CD14-positive monocyte (primary cell): ENCODE measurements around the gene ATP11A. TPM values are rescaled to one million over a fixed set of nuclear protein-coding genes. Genes with fewer than 3 reads are reported as not detected.

Experiments used
- DNase-seq, 3 donors: peaks; one replicate each; pipeline ENCODE4 v3.0.0-alpha.2; 2011 to 2022
- H2AFZ ChIP-seq: 2 replicates; pipeline ENCODE4 v1.6.0; 2012; ENCODE audit warnings: mild to moderate bottlenecking, low read depth, low read length, inconsistent platforms; ENCODE audit not compliant: insufficient read depth, poor library complexity, severe bottlenecking
- H3K27ac ChIP-seq, 2 donors: 1 replicate in 1 of 2; 2 replicates in 1 of 2; pipeline ENCODE4 v1.5.1; 2012 to 2013; ENCODE audit warnings: low read length in 2 of 2, control low read depth in 1 of 2, inconsistent platforms in 1 of 2, low read depth in 1 of 2, mild to moderate bottlenecking in 1 of 2
- H3K27me3 ChIP-seq, 2 donors: one replicate each; pipeline versions ENCODE4 v1.6.0 to v1.6.1; 2011 to 2013; ENCODE audit warnings: low read length in 2 of 2; ENCODE audit not compliant: control insufficient read depth in 2 of 2, insufficient read depth in 2 of 2
- H3K36me3 ChIP-seq, 2 donors: replicated peaks in 1 of 2; 1 replicate in 1 of 2; 2 replicates in 1 of 2; pipeline versions ENCODE4 v1.5.1 to v1.6.1; 2012 to 2013; ENCODE audit warnings: low read length in 2 of 2, control low read depth in 1 of 2, inconsistent platforms in 1 of 2, mild to moderate bottlenecking in 1 of 2; ENCODE audit not compliant: insufficient read depth in 2 of 2, control insufficient read depth in 1 of 2
- H3K4me1 ChIP-seq, 2 donors: 1 replicate in 1 of 2; 2 replicates in 1 of 2; pipeline versions ENCODE4 v1.5.1 to v1.6.1; 2012 to 2013; ENCODE audit warnings: low read length in 2 of 2, control low read depth in 1 of 2, inconsistent platforms in 1 of 2, mild to moderate bottlenecking in 1 of 2, moderate library complexity in 1 of 2; ENCODE audit not compliant: insufficient read depth in 2 of 2, control insufficient read depth in 1 of 2
- H3K4me2 ChIP-seq: replicated peaks from 2 replicates; pipeline ENCODE3; 2012; ENCODE audit warnings: low read length, moderate library complexity, mild to moderate bottlenecking; ENCODE audit not compliant: poor library complexity, severe bottlenecking; ENCODE audit errors: extremely low read depth
- H3K4me3 ChIP-seq, 3 experiments: fragments of 200-600 bp in 1 of 3; sonication (generic) in 1 of 3; replicated peaks in 1 of 3; 1 replicate in 2 of 3; 2 replicates in 1 of 3; pipeline ENCODE4 v1.5.1; 2011 to 2013; ENCODE audit warnings: low read length in 3 of 3, mild to moderate bottlenecking in 3 of 3, control low read depth in 2 of 3, low read depth in 2 of 3, inconsistent platforms in 1 of 3, moderate library complexity in 1 of 3
- H3K79me2 ChIP-seq: 2 replicates; pipeline ENCODE4 v1.6.0; 2012; ENCODE audit warnings: mild to moderate bottlenecking, control low read depth, inconsistent platforms, low read length, moderate library complexity; ENCODE audit not compliant: insufficient read depth
- H3K9ac ChIP-seq: 2 replicates; pipeline ENCODE4 v1.6.0; 2017; ENCODE audit warnings: low read length, mild to moderate bottlenecking; ENCODE audit not compliant: insufficient read depth, poor library complexity, severe bottlenecking
- H3K9me3 ChIP-seq, 2 donors: replicated peaks in 1 of 2; 1 replicate in 1 of 2; 2 replicates in 1 of 2; pipeline versions ENCODE4 v1.5.1 to v1.6.1; 2012 to 2013; ENCODE audit warnings: low read length in 2 of 2, control low read depth in 1 of 2; ENCODE audit not compliant: control insufficient read depth in 1 of 2, insufficient read depth in 1 of 2
- H4K20me1 ChIP-seq: 2 replicates; pipeline ENCODE4 v1.6.0; 2012; ENCODE audit warnings: mild to moderate bottlenecking, low read length, control low read depth, moderate library complexity; ENCODE audit not compliant: insufficient read depth
- H3K27ac Mint-ChIP-seq, 7 donors: one replicate each; pipeline ENCODE4 v1.8.0; 2020; ENCODE audit warnings: mild to moderate bottlenecking in 7 of 7, mixed read lengths in 7 of 7, moderate library complexity in 6 of 7, inconsistent platforms in 2 of 7
- H3K27me3 Mint-ChIP-seq, 3 donors: one replicate each; pipeline ENCODE4 v1.8.0; 2021 to 2022; ENCODE audit warnings: low read depth in 3 of 3, mild to moderate bottlenecking in 3 of 3, mixed read lengths in 3 of 3, moderate library complexity in 3 of 3, inconsistent platforms in 1 of 3
- H3K36me3 Mint-ChIP-seq, 2 donors: one replicate each; pipeline ENCODE4 v1.8.0; 2020; ENCODE audit warnings: mixed read lengths in 2 of 2, inconsistent platforms in 1 of 2, mild to moderate bottlenecking in 1 of 2
- H3K4me1 Mint-ChIP-seq: one replicate; pipeline ENCODE4 v1.8.0; 2020; ENCODE audit warnings: mild to moderate bottlenecking, mixed read lengths
- H3K4me3 Mint-ChIP-seq, 2 donors: one replicate each; pipeline ENCODE4 v1.8.0; 2020; ENCODE audit warnings: mild to moderate bottlenecking in 2 of 2, mixed read lengths in 2 of 2, moderate library complexity in 1 of 2
- H3K9me3 Mint-ChIP-seq, 7 donors: one replicate each; pipeline ENCODE4 v1.8.0; 2020 to 2022; ENCODE audit warnings: mixed read lengths in 7 of 7, mild to moderate bottlenecking in 6 of 7, moderate library complexity in 6 of 7, inconsistent platforms in 2 of 7
- CTCF ChIP-seq: fragments of 200-600 bp; IDR thresholded peaks from one replicate; pipeline ENCODE4 v1.8.0; 2022; ENCODE audit warnings: antibody characterized with exemption, mild to moderate bottlenecking
- WGBS: methylation state at CpG from one replicate; pipeline ENCODE4 v1.1.5; 2013; ENCODE audit warnings: missing lambda C conversion rate; ENCODE audit not compliant: insufficient coverage; 5-methylcytosine and 5-hydroxymethylcytosine counted together
- intact Hi-C, 2 donors: fragments of 100-400 bp; cut with micrococcal nuclease; formaldehyde crosslinking; loops; one replicate each; pipeline versions ENCODE4 v1.15.0 to v1.15.1; 2023
- polyA plus RNA-seq, 3 donors: library from polyadenylated mRNA; depleted of rRNA in 1 of 3; unstranded in 2 of 3; stranded (reverse) in 1 of 3; fragments of 300-500 nt in 2 of 3; fragments of >200 nt in 1 of 3; fragmentation: Illumina TruSeq in 2 of 3; gene quantifications; 1 replicate in 2 of 3; 2 replicates in 1 of 3; pipeline ENCODE4 v1.2.3, GENCODE V29; 2012 to 2021

The ATP11A gene
- polyA plus RNA-seq, 3 donors = 7.2 to 45.4 (median 7.6) TPM

- Mint-ChIP-seq H3K36me3 (peaks cover 93 to 96% of the 10 kb centered on the region in 2 donors), H3K9me3 (peaks cover 0 to 2% (median 0%) of the 10 kb centered on the region in 7 donors), H3K4me1 (no peaks in the 10 kb centered on the region), H3K4me3 (no peak overlapping the region), H3K27me3 (peaks cover 0 to 1% (median 0%) of the 10 kb centered on the region in 3 donors), H3K27ac (peak overlapping the region in 1 of 7 donors; percentile 20)
- Histone ChIP-seq H3K4me2 (no peak overlapping the region), H3K9ac (no peak overlapping the region), H2AFZ (no peak overlapping the region), H3K9me3 (no peaks in the 10 kb centered on the region), H3K4me1 (no peaks in the 10 kb centered on the region), H3K27ac (no peak overlapping the region), H3K79me2 (no peaks in the 10 kb centered on the region), H4K20me1 (peaks cover 22% of the 10 kb centered on the region), H3K36me3 (peaks cover 94 to 100% of the 10 kb centered on the region in 2 donors), H3K4me3 (no peak overlapping the region), H3K27me3 (no peaks in the 10 kb centered on the region)
- TF ChIP-seq CTCF = no peak
- intact Hi-C loops = no loop called here
- DNase-seq = no peak
- WGBS = 97% methylated on average over 11 of the region's 11 CpGs
Measured at GRCh38 chr13:112825071-112825470, 135.2 kb downstream of the ATP11A start.

- intact Hi-C loops = no loop called here
- H3K36me3 Mint-ChIP-seq = peaks cover 89 to 96% of the 10 kb centered on the region in 2 donors
- H3K4me1 Mint-ChIP-seq = no peaks in the 10 kb centered on the region
Measured at GRCh38 chr13:112825875-112826274, 136.0 kb downstream of the ATP11A start.

More at GRCh38 chr13:112825875-112826274, 136.0 kb downstream of the ATP11A start:
- Histone ChIP-seq H3K36me3 (peaks cover 91 to 100% of the 10 kb centered on the region in 2 donors), H3K79me2 (no peaks in the 10 kb centered on the region), H3K27ac (no peak overlapping the region), H3K4me2 (no peak overlapping the region), H4K20me1 (peaks cover 18% of the 10 kb centered on the region), H3K4me3 (no peak overlapping the region), H3K4me1 (no peaks in the 10 kb centered on the region), H3K9me3 (no peaks in the 10 kb centered on the region), H2AFZ (no peak overlapping the region), H3K9ac (no peak overlapping the region), H3K27me3 (no peaks in the 10 kb centered on the region)
- no peak for DNase-seq
- TF ChIP-seq CTCF = no peak
- Mint-ChIP-seq H3K4me3 (no peak overlapping the region), H3K9me3 (peaks cover 0 to 3% (median 0%) of the 10 kb centered on the region in 7 donors), H3K27me3 (peaks cover 0 to 1% (median 0%) of the 10 kb centered on the region in 3 donors), H3K27ac (peak overlapping the region in 3 of 7 donors; percentile 22 to 62 (median 60))
- WGBS = 100% methylated on average over 3 of the region's 6 CpGs
